ENCODE results near the gene ITIH5. TPM values are rescaled to one million over a fixed set of nuclear protein-coding genes. Genes with fewer than 3 reads are reported as not detected.

ITIH5 gene
- total RNA-seq, 6 experiments from 2014 or later: not detected

- TF ChIP-seq, protein P1, sequence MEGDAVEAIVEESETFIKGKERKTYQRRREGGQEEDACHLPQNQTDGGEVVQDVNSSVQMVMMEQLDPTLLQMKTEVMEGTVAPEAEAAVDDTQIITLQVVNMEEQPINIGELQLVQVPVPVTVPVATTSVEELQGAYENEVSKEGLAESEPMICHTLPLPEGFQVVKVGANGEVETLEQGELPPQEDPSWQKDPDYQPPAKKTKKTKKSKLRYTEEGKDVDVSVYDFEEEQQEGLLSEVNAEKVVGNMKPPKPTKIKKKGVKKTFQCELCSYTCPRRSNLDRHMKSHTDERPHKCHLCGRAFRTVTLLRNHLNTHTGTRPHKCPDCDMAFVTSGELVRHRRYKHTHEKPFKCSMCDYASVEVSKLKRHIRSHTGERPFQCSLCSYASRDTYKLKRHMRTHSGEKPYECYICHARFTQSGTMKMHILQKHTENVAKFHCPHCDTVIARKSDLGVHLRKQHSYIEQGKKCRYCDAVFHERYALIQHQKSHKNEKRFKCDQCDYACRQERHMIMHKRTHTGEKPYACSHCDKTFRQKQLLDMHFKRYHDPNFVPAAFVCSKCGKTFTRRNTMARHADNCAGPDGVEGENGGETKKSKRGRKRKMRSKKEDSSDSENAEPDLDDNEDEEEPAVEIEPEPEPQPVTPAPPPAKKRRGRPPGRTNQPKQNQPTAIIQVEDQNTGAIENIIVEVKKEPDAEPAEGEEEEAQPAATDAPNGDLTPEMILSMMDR (IDR thresholded peaks at IDR 0.05): no peak
- Mint-ChIP-seq H3K9me3 (peaks cover 11% of the 10 kb centered on the region), H3K4me1 (ENCODE audit: low read depth) (no peaks in the 10 kb centered on the region), H3K4me3 (no peak overlapping the region), H3K27ac (no peak overlapping the region), H3K27me3 (ENCODE audit: insufficient read depth) (no peaks in the 10 kb centered on the region), H3K36me3 (ENCODE audit: low read depth) (no peaks in the 10 kb centered on the region; the same call in 1 of the 2 replicates)
- no peak for DNase-seq
Measured at GRCh38 chr10:7647062-7647664, 19.6 kb downstream of the ITIH5 start.

DNA sequence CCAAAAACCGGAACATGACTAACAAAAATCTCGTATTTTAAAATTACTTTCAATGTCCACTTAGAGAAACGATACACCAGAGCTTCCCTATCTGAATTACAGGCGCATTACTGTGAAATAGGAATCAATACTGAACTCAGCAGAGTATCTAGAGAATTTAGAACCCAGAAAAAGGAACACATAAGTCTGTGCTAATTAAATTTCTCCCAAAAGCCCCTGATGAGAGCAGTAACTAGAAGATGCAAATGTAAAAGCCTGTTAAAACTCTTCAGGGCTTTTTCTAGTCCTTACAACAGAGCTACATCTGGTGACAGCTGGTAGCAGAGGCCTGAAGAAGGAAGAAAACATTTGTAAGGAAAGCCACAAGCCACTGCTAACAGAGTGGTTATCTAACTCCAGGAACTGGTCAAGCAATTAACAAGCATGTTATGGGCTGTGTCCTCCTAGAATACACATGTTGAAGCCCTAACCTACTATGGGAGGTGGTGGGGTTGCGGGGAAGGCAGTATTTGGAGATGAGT, 24.2 kb downstream of the ITIH5 start:
- H3K36me3 Mint-ChIP-seq (ENCODE audit: low read depth): no peaks in the 10 kb centered on the region
- no peak overlapping the region for H3K4me3 Mint-ChIP-seq
- no peak for DNase-seq
- H3K9me3 Mint-ChIP-seq: peaks cover 25% of the 10 kb centered on the region
- no peaks in the 10 kb centered on the region for H3K4me1 Mint-ChIP-seq (ENCODE audit: low read depth)
- no peaks in the 10 kb centered on the region; the same call in 1 of the 2 replicates for H3K27me3 Mint-ChIP-seq (ENCODE audit: insufficient read depth)
- no peak overlapping the region for H3K27ac Mint-ChIP-seq
- TF ChIP-seq, protein P1 (IDR thresholded peaks at IDR 0.05): no peak

- no peaks in the 10 kb centered on the region for H3K36me3 Mint-ChIP-seq (ENCODE audit: low read depth)
- no peak overlapping the region for H3K27ac Mint-ChIP-seq
- no peak overlapping the region for H3K4me3 Mint-ChIP-seq
- TF ChIP-seq, protein P1 (IDR thresholded peaks at IDR 0.05): no peak
- H3K9me3 Mint-ChIP-seq: peaks cover 35% of the 10 kb centered on the region
- no peak for DNase-seq
- H3K4me1 Mint-ChIP-seq (ENCODE audit: low read depth): no peaks in the 10 kb centered on the region
- H3K27me3 Mint-ChIP-seq (ENCODE audit: insufficient read depth): no peaks in the 10 kb centered on the region; the same call in 1 of the 2 replicates
Measured at GRCh38 chr10:7635408-7636125, 31.2 kb downstream of the ITIH5 start.

- peaks cover 40% of the 10 kb centered on the region for H3K9me3 Mint-ChIP-seq
- H3K4me1 Mint-ChIP-seq (ENCODE audit: low read depth): no peaks in the 10 kb centered on the region
- TF ChIP-seq, protein P1 (IDR thresholded peaks at IDR 0.05): no peak
- H3K4me3 Mint-ChIP-seq: no peak overlapping the region
- H3K27ac Mint-ChIP-seq: no peak overlapping the region
- no peaks in the 10 kb centered on the region for H3K36me3 Mint-ChIP-seq (ENCODE audit: low read depth)
- H3K27me3 Mint-ChIP-seq (ENCODE audit: insufficient read depth): no peaks in the 10 kb centered on the region; the same call in 1 of the 2 replicates
- DNase-seq: no peak
Measured at GRCh38 chr10:7634142-7634894, 32.4 kb downstream of the ITIH5 start.

- DNase-seq: no peak
- Mint-ChIP-seq H3K4me1 (ENCODE audit: low read depth) (no peaks in the 10 kb centered on the region), H3K4me3 (no peak overlapping the region), H3K27me3 (ENCODE audit: insufficient read depth) (peaks cover 3% of the 10 kb centered on the region), H3K36me3 (ENCODE audit: low read depth) (peaks cover 9% of the 10 kb centered on the region; the same call in 1 of the 2 replicates), H3K27ac (no peak overlapping the region), H3K9me3 (peaks cover 79% of the 10 kb centered on the region)
- TF ChIP-seq, protein P1 (IDR thresholded peaks at IDR 0.05): no peak
Measured at GRCh38 chr10:7626283-7626682, 40.5 kb downstream of the ITIH5 start.
